Tracheal epithelial cell (primary cell): Measurements from ENCODE around the gene CSTA. TPM values are rescaled to one million over a fixed set of nuclear protein-coding genes. Genes with fewer than 3 reads are reported as not detected.

Experiments
- total RNA-seq: library from RNA; depleted of rRNA; stranded (reverse); fragments of >200 nt; gene quantifications from 2 replicates; pipeline ENCODE4 v1.2.1, GENCODE V29; 2014

CSTA gene
- total RNA-seq: 184 and 324 TPM in 2 replicates

GRCh38 chr3:122324871-122325323 is at the start of gene CSTA:
TSS of gene CSTA (plus strand) at chr3:122325248. CDS start at chr3:122325293, 45 bp downstream.

GRCh38 chr3:122382888-122383666 is 58.0 kb downstream of the CSTA start, which contains the start of gene MIX23:
TSS of gene MIX23 (minus strand) at chr3:122383231. CDS start at chr3:122383224, 7 bp downstream.

DNA sequence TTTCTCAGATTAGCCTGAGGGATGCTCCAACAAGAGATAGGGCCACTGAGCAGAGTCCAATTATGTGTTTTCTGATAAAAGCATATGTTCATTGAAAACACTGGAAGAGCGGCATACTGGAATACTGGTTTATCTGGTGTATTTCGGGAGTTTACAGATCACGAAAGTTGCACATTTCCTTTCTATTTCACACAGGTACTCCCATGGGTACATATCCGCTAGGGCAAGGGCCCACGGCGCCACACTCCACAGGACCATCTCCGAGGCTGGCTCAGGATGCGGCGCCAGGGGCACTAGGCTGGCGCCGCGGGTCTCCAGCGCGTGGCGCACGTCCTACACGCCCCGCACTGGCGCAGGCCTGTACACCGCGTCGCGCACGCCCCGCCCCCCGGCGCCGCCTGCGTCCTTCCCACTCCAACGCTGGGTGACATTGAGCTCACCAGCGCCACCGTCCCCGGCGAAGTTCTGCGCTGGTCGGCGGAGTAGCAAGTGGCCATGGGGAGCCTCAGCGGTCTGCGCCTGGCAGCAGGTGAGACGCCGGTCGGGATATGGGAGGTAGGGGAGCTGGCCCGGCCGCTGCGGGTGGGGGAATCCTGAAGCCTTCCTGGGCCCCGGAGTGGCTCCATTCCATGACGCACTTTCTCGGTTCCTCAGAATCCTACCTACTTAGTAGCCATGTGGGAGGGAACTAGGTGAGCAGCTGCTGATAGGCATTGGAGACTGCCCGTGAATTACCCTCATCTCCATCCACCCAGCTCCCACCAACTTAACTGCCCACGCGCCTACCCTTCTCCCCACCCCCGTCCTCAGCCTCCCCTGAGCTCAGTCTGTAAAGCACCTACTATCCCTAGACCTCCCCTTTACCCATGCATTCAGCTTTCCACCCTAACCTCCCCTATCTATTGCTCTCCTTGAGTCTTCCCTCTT is 59.0 kb downstream of the CSTA start, which contains the start of gene FAM162A:
TSS of gene FAM162A (plus strand) at position 412 of the 927 bp plus-strand sequence. CDS start at position 496, 84 bp downstream.

Other genes with a start within 250 kb of the CSTA start
- gene CASR, start 141.6 kb upstream of the CSTA start, total RNA-seq: under 0.01 TPM in 1 of 2 replicates, not detected in the other
- gene MIX23, start 58.0 kb downstream of the CSTA start, total RNA-seq: 35.0 and 58.6 TPM in 2 replicates
- gene FAM162A, start 58.9 kb downstream of the CSTA start, total RNA-seq: 15.1 and 22.9 TPM in 2 replicates
- gene WDR5B, start 90.8 kb downstream of the CSTA start, total RNA-seq: 1.4 and 3.2 TPM in 2 replicates
- 35.4 and 40.3 TPM in 2 replicates for gene KPNA1, start 189.7 kb downstream of the CSTA start, total RNA-seq
- gene PARP9, start 239.1 kb downstream of the CSTA start, total RNA-seq: 8.7 and 11.8 TPM in 2 replicates
- 9.4 and 15.2 TPM in 2 replicates for gene DTX3L, start 239.1 kb downstream of the CSTA start, total RNA-seq